GM08714 (cell line): Measurements from ENCODE around the gene ASB2.
A peak's percentile ranks its signal among the peaks of the same experiment; 100 is the strongest.

Experiments used
- H3K4me3 ChIP-seq: fragments of 200-500 bp; sonication (Bioruptor generic); 2 replicates; pipeline ENCODE4 v1.5.1; 2014; ENCODE audit warnings: mild to moderate bottlenecking, low read length, inconsistent platforms
- ZNF274 ChIP-seq: IDR thresholded peaks from 2 replicates; pipeline ENCODE4 v1.6.1; 2012; ENCODE audit warnings: mild to moderate bottlenecking, low read depth, low read length

Gene ASB2

DNA sequence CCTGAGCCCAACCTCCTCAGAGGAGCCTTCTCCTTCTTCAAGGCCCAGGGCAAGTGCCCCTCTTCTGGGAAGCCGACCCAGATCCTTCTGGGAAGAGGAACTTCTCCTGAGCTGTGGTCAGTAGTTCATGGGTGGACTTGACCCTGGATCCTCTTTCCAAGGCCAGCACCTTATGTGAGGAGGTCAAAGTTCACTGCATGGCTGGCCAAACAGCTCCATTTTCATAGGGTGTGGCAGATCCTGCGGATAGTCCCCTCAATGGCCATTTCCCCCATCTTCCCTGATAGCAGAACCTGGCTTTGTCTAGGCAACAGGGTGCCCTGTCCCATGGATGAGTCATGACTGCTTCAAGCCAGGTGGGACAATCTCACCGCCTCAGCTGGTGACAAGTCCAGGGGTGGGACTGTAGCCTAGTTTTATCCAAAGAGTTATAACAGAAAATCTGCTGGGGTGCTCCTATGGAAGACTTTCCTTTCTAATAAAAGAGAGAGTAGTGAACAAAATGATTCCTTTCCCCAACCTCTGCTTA lies 10.4 kb downstream of the ASB2 start:
- TF ChIP-seq ZNF274, result no peak
- H3K4me3 ChIP-seq, result no peak overlapping the region

DNA sequence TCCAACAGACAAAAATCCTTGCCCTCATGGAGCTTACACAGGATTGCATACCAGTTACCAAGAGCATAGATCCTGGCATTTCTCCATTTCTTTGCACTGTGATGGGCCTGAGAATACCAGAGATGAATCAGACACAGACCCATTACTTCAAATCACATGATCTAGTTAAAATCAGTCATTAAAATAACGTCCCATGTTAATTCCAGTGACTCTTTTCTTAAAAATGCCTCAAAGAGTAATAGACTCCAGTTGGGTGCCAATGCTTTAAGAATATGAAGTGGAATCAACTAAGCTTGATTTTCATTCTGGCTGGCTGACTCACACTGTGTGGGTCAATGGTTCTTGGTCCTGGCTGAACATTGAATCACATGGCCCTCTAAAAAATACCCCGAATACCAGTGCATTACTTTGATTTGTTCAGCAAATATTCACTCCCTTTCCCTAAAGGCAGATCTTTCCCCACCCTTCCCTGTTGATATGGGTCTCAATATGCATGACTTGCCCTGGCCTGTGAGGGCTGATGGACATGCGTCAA lies 11.0 kb downstream of the ASB2 start:
- H3K4me3 ChIP-seq, result no peak overlapping the region
- TF ChIP-seq ZNF274, result no peak

DNA sequence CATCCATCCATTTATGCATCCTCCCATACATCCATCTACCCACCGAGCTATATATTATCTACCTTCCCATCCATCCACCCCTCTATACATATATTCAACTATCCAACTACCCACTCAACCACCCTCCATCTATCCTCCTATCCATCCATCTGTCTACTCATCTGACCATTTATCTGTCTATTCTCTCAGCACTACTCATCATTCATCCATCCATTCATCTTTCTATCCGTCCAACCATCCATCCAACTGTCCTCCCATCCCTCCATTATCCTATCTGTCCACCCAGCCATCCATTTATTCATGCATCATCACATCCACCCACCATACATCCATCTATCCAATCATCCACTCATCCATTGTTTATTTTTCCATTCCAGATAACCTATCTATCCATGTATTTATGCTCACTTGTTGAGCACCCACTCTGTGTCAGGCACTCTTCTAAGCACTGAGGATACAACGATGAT lies 11.5 kb downstream of the ASB2 start:
- H3K4me3 ChIP-seq, result no peak overlapping the region
- TF ChIP-seq ZNF274, result no peak

DNA sequence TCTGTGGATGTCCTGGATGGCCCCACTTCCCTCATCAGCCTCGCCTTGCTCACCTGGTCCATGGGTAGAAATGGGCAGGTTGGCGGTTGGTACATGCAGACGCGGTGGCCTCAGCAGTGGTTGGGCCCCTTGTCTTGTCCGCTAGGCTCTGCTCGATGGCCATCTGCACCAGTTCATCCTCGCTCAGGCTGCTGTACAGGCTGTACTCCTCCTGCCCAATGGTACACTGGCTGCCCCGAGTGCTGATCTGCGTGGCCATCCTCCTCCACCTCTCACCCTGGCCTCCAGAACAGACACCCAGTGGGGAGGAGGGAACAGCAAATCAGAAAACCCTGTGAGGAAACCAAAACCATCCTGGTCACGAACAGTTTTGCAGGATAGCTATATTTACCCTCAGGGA lies 12.1 kb downstream of the ASB2 start:
- TF ChIP-seq ZNF274, result no peak
- H3K4me3 ChIP-seq, result no peak overlapping the region; the same call in 1 of the 2 replicates

DNA sequence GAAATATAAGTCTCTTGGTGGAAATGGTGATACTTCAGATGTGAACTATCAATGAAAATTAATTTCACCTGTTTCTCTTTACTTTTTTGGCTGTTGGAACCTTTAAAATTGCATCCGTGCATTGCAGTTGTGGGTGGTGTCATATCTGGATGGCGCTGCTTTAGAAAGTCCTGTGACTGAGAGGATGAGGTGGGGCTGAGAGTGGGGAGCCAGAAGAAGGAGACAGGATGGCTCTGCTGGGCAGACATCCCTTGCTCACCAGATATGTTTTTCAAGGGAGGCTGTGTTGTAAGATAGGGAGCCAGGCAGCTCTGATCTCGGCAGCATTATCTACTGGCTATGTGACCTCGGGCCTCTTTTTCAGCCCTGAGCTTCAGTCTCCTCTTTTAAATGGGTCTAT lies 12.7 kb downstream of the ASB2 start:
- TF ChIP-seq ZNF274, result no peak
- no peak overlapping the region; the same call in 1 of the 2 replicates for H3K4me3 ChIP-seq

DNA sequence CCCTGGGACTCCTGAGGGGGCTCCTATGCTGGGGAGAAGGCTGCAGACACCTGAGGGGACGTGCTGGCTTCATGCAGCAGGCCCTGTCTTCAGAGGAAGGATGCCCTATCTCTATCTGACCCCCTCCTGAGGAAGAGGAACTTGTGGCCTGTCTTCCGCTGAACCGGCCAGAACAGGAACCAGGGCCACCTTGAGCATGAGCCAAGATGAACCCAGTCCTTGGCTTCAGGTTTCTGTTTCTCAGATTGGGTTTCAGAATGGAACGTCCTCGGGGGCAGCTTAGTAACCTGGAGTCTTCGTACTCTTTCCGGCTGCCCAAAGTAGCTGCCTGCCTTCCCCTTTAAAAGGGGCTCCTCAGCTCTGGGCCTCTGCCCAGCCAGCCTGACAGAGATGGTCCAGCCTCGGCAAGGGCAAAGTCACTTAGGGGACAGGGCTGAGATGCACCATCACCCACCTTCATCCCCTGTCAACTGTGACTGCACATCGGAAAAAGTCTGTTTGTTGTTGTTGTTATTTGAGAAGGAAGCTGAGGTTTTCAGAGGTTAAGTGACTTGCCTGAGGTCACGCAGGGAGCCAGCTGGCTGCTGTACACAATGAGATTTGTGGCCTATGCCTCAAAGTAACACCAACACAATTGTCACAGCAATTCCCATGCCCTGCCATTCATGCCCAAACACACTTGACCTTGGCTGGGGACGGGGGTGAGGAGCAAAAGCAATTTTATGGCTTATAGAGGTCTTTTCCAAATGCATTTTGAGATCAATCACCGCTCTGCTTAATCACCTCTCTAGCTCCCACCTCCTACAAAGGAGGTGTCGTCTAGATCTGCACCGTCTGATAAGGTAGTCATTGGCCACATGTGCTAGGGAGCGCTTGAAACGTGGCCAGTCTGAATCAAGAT lies 13.4 kb downstream of the ASB2 start:
- TF ChIP-seq ZNF274, result no peak
- H3K4me3 ChIP-seq, result peak overlapping the region; percentile 1; the same call in 1 of the 2 replicates

DNA sequence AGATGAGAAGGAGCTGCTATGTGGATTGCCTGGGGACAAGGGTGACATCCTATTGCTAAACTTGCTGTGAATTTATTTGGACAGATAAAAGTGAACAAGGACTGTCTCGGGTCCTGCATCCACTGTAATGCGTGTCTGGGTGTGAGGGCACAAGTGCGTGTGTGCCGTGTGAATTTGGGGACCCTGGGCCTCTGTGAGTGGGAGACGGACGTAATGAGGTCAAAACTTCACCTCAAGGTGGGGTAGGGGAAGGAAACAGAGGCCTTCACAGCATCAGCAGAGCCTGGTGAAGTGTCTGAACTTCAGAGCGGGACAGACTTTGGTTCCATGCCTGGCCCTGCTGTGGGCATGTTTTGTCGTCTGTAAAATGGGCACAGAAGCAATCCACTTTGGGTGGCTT lies 14.8 kb downstream of the ASB2 start:
- no peak for TF ChIP-seq ZNF274
- no peak overlapping the region for H3K4me3 ChIP-seq

DNA sequence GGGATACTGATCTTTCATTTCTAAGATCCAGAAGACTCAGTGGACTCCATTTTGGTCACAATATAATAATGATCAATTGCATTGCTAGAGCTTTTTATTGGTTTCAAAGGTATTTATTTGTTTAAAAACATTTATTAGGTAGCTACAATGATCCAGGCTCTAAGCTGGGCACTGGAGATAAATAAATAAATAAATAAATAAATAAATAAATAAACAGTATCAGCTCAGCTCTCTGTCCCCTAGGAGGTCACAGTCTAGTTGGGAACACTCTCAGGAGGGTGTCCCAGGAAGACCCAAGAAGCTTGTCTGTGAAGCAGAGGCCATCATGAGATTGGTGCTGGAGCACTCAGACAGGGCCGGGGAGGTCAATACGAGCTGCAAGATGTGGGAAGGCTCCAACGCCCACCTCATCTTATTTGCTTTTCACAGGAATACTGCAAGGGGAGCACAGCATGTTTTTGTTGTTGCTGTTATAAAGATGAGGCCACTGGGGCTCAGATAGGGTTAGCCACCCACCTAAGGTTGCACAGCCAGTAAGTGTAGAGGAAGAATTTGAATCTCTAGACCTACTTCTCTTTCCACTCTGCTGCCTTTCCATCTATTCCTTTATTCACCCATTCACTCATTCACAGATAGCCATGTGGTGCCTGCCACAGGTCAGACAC lies 15.5 kb downstream of the ASB2 start:
- TF ChIP-seq ZNF274, result no peak
- no peak overlapping the region for H3K4me3 ChIP-seq

DNA sequence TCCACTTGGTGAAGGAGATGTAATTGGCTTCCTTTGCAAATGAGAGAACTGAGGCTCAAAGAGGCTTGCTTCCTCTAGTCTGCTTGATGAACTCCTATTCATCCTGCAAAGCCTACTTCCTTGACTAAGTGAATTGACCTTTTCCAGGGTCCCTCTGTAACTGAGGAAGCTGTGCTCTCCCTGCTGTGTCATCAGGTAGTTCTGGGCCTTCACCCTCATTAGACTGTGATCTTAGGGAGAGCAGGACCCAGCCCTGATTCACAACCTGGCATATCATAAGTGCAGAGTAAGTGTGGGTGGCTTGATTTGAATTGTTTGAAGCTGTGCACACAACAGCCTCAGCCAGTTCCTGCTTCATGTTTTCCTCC lies 16.3 kb downstream of the ASB2 start:
- H3K4me3 ChIP-seq, result no peak overlapping the region
- no peak for TF ChIP-seq ZNF274

DNA sequence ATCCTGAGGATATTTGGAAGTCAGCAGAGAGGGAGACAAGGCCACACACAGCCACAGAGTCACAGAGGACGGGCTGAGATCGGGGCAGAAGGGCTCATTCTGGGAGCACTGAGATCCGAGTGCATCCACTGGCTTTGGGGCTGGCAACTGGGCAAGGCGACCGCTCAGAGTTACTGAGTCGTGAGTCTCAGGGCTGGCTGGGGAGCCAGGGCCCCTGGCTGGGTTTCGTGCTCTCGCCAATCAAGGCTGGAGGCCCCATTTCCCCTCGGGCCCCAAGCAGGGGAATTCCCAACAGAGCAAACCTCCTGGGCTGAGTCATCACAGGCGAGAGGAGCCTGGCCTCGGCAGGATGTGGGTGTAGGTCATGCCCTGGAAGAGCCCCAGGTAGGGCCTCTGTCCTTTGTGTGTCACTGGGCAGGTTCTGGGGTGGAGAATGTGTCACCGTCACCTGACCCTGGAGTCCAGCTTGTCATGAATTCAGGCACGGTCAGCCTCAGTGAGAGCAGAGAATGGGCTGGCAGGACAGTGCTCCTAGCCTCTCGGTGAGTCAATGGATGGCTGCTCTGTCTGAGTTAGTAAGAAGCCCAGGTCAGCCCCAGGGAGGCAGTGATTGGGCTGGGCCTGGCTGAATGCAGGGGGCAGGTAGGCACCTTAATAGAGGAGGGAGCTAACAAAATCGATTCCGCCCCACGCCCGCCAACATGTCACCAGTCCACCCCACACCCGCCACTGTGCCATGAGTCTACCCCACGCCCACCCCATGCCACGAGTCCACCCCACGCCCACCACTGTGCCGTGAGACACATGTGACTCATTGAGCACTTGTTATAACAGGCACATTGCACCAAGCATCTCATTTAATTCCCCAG lies 16.9 kb downstream of the ASB2 start:
- H3K4me3 ChIP-seq, result no peak overlapping the region; the same call in 1 of the 2 replicates
- no peak for TF ChIP-seq ZNF274

DNA sequence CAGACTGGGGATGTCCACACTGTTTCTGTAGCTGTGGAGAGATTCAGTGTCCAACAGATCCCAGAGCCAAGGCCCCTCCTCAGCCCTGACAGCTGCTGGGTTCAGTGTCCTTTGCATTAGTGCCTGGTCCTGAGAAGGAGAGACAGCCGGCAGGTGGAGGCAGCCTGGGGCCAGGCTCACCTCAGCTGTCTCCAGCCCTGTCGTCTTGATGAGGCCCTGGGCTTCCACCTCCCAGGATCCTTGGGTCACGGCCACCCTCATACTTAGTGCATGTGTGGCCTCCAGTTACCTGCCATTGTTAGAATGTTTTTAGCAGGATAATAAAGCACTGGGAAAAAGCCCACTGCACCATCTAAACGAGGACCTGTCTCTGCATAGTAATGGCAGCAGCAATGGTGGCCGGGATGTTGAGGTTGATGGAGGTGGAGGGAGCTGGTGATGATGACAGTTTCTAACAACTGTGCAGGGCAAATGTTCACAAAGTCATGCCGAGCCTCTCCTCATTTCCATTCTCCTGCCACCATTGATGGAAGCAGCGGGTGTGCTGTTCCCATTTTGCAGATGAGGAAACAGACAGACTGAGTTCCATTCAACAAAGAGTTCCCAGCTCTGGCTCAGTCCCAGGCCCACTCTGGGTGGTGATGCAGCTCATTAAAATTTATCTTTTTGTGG lies 17.7 kb downstream of the ASB2 start:
- TF ChIP-seq ZNF274, result no peak
- H3K4me3 ChIP-seq, result no peak overlapping the region; the same call in 1 of the 2 replicates

DNA sequence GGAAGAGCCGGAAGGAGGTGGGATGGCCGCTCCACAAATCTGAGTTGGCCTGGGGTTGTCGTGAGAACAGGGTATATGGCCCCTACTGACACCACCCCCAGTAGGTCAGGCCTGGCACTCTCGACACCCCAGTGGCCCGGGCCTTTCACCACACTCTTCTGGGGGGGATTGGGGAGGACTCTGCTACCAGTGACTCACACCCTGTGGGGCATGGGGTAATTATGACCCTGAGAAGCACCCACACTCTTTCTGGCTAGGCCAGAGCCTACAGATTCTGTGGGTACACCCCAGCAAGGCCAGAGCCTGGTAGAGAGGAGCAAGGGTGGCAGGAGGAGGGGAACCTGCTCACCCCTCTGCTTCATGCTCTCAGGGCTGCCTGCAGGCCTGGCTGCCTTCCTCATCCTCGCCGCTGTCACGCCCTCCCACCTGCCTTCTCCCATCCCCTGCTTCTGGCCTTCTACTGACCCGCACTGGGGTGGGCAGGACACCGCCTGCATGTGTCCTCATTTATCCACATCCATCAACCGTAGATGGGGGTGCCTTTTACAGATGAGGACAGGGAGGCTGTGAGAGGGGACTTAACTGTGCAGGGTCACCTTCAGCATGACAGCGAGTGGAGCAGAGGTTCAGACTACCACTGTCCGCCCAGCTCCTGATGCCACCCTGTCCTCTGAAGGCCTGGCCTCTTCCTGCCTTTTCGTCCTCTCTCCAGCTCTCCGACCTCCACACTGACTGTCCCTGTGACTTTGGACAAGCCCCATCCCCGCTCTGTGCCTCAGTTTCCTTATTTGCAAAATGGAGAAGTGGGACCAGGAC lies 18.4 kb downstream of the ASB2 start:
- H3K4me3 ChIP-seq, result no peak overlapping the region
- no peak for TF ChIP-seq ZNF274
